ENCODE measurements around the gene FXYD3. TPM values are rescaled to one million over a fixed set of nuclear protein-coding genes. Genes with fewer than 3 reads are reported as not detected.
A peak's percentile ranks its signal among the peaks of the same experiment; 100 is the strongest.

FXYD3 gene
- polyA plus RNA-seq, 1 of the 3 experiments (the other 2 are of a cell fraction), result not detected

- no peaks in the 10 kb centered on the region for H4K20me1 ChIP-seq (ENCODE audit: insufficient read depth)
- H2AFZ ChIP-seq (ENCODE audit: low read depth), result no peak overlapping the region
- H3F3A ChIP-seq (replicated peaks; ENCODE audit: insufficient read depth), result no peaks in the 10 kb centered on the region
- TF ChIP-seq, protein P1, sequence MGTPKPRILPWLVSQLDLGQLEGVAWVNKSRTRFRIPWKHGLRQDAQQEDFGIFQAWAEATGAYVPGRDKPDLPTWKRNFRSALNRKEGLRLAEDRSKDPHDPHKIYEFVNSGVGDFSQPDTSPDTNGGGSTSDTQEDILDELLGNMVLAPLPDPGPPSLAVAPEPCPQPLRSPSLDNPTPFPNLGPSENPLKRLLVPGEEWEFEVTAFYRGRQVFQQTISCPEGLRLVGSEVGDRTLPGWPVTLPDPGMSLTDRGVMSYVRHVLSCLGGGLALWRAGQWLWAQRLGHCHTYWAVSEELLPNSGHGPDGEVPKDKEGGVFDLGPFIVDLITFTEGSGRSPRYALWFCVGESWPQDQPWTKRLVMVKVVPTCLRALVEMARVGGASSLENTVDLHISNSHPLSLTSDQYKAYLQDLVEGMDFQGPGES (IDR thresholded peaks at IDR 0.05; ENCODE audit: low read depth, low read length), result 0 out of 2 replicates have a peak, but pooled peaks have one; percentile 2
- TF ChIP-seq SMC3 (IDR thresholded peaks at IDR 0.05; ENCODE audit: low read depth, low read length) (peak; percentile 90), RAD21 (IDR thresholded peaks at IDR 0.05; ENCODE audit: low read length) (peak; percentile 73), NRF1 (IDR thresholded peaks at IDR 0.05; ENCODE audit: low read depth, low read length) (0 out of 2 replicates have a peak, but pooled peaks have one; percentile 14), EP300 (IDR thresholded peaks at IDR 0.05; ENCODE audit: borderline replicate concordance in 1 of 2, low read depth in 1 of 2, low read length in 1 of 2) (0 out of 4 replicates have a peak, but pooled peaks of 1 of the 2 experiments have one; percentile 14), CHD2 (IDR thresholded peaks at IDR 0.05; ENCODE audit: low read length, partially characterized antibody) (peak; percentile 55), JUND (IDR thresholded peaks at IDR 0.05) (no peak), GABPA (IDR thresholded peaks at IDR 0.05; ENCODE audit: low read depth) (no peak)
- TF ChIP-seq, protein P2, sequence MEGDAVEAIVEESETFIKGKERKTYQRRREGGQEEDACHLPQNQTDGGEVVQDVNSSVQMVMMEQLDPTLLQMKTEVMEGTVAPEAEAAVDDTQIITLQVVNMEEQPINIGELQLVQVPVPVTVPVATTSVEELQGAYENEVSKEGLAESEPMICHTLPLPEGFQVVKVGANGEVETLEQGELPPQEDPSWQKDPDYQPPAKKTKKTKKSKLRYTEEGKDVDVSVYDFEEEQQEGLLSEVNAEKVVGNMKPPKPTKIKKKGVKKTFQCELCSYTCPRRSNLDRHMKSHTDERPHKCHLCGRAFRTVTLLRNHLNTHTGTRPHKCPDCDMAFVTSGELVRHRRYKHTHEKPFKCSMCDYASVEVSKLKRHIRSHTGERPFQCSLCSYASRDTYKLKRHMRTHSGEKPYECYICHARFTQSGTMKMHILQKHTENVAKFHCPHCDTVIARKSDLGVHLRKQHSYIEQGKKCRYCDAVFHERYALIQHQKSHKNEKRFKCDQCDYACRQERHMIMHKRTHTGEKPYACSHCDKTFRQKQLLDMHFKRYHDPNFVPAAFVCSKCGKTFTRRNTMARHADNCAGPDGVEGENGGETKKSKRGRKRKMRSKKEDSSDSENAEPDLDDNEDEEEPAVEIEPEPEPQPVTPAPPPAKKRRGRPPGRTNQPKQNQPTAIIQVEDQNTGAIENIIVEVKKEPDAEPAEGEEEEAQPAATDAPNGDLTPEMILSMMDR (IDR thresholded peaks at IDR 0.05), result peak; percentile 88
- TF ChIP-seq, protein P3, sequence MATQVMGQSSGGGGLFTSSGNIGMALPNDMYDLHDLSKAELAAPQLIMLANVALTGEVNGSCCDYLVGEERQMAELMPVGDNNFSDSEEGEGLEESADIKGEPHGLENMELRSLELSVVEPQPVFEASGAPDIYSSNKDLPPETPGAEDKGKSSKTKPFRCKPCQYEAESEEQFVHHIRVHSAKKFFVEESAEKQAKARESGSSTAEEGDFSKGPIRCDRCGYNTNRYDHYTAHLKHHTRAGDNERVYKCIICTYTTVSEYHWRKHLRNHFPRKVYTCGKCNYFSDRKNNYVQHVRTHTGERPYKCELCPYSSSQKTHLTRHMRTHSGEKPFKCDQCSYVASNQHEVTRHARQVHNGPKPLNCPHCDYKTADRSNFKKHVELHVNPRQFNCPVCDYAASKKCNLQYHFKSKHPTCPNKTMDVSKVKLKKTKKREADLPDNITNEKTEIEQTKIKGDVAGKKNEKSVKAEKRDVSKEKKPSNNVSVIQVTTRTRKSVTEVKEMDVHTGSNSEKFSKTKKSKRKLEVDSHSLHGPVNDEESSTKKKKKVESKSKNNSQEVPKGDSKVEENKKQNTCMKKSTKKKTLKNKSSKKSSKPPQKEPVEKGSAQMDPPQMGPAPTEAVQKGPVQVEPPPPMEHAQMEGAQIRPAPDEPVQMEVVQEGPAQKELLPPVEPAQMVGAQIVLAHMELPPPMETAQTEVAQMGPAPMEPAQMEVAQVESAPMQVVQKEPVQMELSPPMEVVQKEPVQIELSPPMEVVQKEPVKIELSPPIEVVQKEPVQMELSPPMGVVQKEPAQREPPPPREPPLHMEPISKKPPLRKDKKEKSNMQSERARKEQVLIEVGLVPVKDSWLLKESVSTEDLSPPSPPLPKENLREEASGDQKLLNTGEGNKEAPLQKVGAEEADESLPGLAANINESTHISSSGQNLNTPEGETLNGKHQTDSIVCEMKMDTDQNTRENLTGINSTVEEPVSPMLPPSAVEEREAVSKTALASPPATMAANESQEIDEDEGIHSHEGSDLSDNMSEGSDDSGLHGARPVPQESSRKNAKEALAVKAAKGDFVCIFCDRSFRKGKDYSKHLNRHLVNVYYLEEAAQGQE (IDR thresholded peaks at IDR 0.05; ENCODE audit: low read depth, low read length), result 0 out of 2 replicates have a peak, but pooled peaks have one; percentile 36
- peaks cover 15% of the 10 kb centered on the region; the same call in 1 of the 2 replicates for H3K27me3 ChIP-seq (ENCODE audit: insufficient read depth)
- no peaks in the 10 kb centered on the region for H3K79me2 ChIP-seq (ENCODE audit: insufficient read depth)
- peak; percentile 98 for DNase-seq
- no peak overlapping the region for H3K27ac ChIP-seq (ENCODE audit: low read depth in 2 of 2, low read length in 1 of 2)
- H3K9me3 ChIP-seq, result no peaks in the 10 kb centered on the region
- H3K9me2 ChIP-seq, result no peaks in the 10 kb centered on the region
- H3K4me1 ChIP-seq (ENCODE audit: control insufficient read depth in 1 of 2, insufficient read depth in 2 of 2, low read depth in 1 of 2, low read length in 1 of 2), result peaks cover 0 to 7% of the 10 kb centered on the region in 2 experiments; a peak in 1 of 4 replicates
- H3K4me2 ChIP-seq, result no peak overlapping the region
- H3K9ac ChIP-seq, result no peak overlapping the region
- POLR2A ChIA-PET, result no interaction called here
- WGBS (ENCODE audit: low lambda C conversion rate), result 3% methylated on average over 6 of the region's 7 CpGs
- H3K36me3 ChIP-seq (replicated peaks in 1 of 2; ENCODE audit: control insufficient read depth in 1 of 2, insufficient read depth in 2 of 2, low read length in 1 of 2), result no peaks in the 10 kb centered on the region
- H3K4me3 ChIP-seq (ENCODE audit: low read depth in 2 of 2, low read length in 1 of 2), result no peak overlapping the region
- CTCF ChIA-PET, result interaction anchor here (0.5 to 5.4 kb wide), 32 partner anchors 10 to 497 kb away, joined by 3 to 66 read pairs (median 4); partner anchors contain the start of genes FXYD3 and USF2
Observed at GRCh38 chr19:35135389-35135909, 19.8 kb downstream of the FXYD3 start.

All from SK-N-SH (cell line).